HepG2 (cell line): ENCODE measurements around the gene TMPRSS7. TPM values are rescaled to one million over a fixed set of nuclear protein-coding genes. Genes with fewer than 3 reads are reported as not detected.

Source experiments
- ATAC-seq: fragments of 200-7000 bp; cut with Tn5 transposase; 3 replicates; pipeline ENCODE4 v1.9.1; 2020; ENCODE audit warnings: mild to moderate bottlenecking, moderate library complexity
- BruUV-seq: library from RNA; stranded (reverse); fragments of 400-500 nt; replicated peaks from 2 replicates; lab custom pipeline; 2021; lab: Mats Ljungman, UMichigan
- CTCF ChIA-PET: fragments of 300-600 bp; formaldehyde crosslinking; extraction: SDS; loops from one replicate; lab custom pipeline; 2021; ENCODE audit warnings: low total read pairs, inconsistent platforms, low intra/inter-chr PET ratio; lab: Yijun Ruan, JAX
- POLR2A ChIA-PET: fragments of 350-600 bp; sonication (Branson Sonifier 250); formaldehyde crosslinking; loops from one replicate; lab custom pipeline; 2020; ENCODE audit warnings: antibody characterized with exemption, inconsistent platforms; lab: Yijun Ruan, JAX
- DNase-seq: peaks from one replicate; pipeline ENCODE4 v3.0.0-alpha.2; 2015; ENCODE audit warnings: low spot score
- FAIRE-seq: peaks from 3 replicates; lab custom pipeline; 2011; peaks lifted over from hg19 to GRCh38; lab: Jason Lieb, UNC
- H2AFZ ChIP-seq: one replicate; pipeline ENCODE4 v1.6.1; 2011; ENCODE audit warnings: low read length, inconsistent platforms
- H3K27ac ChIP-seq: fragments of 300-600 bp; 3 replicates; pipeline ENCODE4 v1.8.0; 2011; ENCODE audit warnings: mixed run types, mild to moderate bottlenecking, mixed read lengths, low read length, inconsistent platforms; ENCODE audit not compliant: insufficient read depth; ENCODE audit errors: extremely low read length
- H3K27me3 ChIP-seq, 2 experiments: fragments of 200-600 bp in 1 of 2; 2 replicates in 1 of 2; 3 replicates in 1 of 2; pipeline versions ENCODE4 v1.6.0 to v1.8.0; 2011; ENCODE audit warnings: low read length in 2 of 2, mild to moderate bottlenecking in 2 of 2, moderate library complexity in 2 of 2, inconsistent platforms in 1 of 2; ENCODE audit not compliant: insufficient read depth in 2 of 2, control insufficient read depth in 1 of 2
- H3K36me3 ChIP-seq, 2 experiments: fragments of 200-600 bp in 1 of 2; replicated peaks in 1 of 2; 2 replicates in 1 of 2; 3 replicates in 1 of 2; pipeline versions ENCODE4 v1.5.1 to v1.8.0; 2011; ENCODE audit warnings: low read length in 2 of 2, inconsistent platforms in 1 of 2; ENCODE audit not compliant: insufficient read depth in 2 of 2, control insufficient read depth in 1 of 2
- H3K4me1 ChIP-seq: 2 replicates; pipeline ENCODE4 v1.5.1; 2012; ENCODE audit warnings: low read length, inconsistent platforms; ENCODE audit not compliant: insufficient read depth
- H3K4me2 ChIP-seq: 2 replicates; pipeline ENCODE4 v1.6.0; 2011; ENCODE audit warnings: low read depth, low read length, inconsistent platforms
- H3K4me3 ChIP-seq, 3 experiments: fragments of 200-600 bp in 1 of 3; sonication (generic), shearing (Covaris generic) in 1 of 3; replicated peaks in 1 of 3; 2 replicates each; pipeline ENCODE4 v1.5.1; 2011 to 2016; ENCODE audit warnings: low read length in 3 of 3, inconsistent platforms in 2 of 3, low read depth in 2 of 3, mild to moderate bottlenecking in 2 of 3, control low read depth in 1 of 3, mixed read lengths in 1 of 3; ENCODE audit not compliant: insufficient read depth in 1 of 3
- H3K79me2 ChIP-seq: one replicate; pipeline ENCODE4 v1.6.1; 2011; ENCODE audit warnings: low read length, inconsistent platforms; ENCODE audit not compliant: insufficient read depth
- H3K9ac ChIP-seq: 2 replicates; pipeline ENCODE4 v1.6.0; 2011; ENCODE audit warnings: mild to moderate bottlenecking, low read depth, low read length, inconsistent platforms; ENCODE audit not compliant: insufficient read depth
- H3K9me3 ChIP-seq: 2 replicates; pipeline ENCODE4 v1.5.1; 2012; ENCODE audit warnings: mild to moderate bottlenecking, low read length
- H4K20me1 ChIP-seq: 2 replicates; pipeline ENCODE4 v1.6.0; 2011; ENCODE audit warnings: inconsistent platforms, mild to moderate bottlenecking, low read length, moderate library complexity; ENCODE audit not compliant: insufficient read depth
- ATF7 ChIP-seq, 2 experiments: fragments of 450-650 bp in 1 of 2; sonication (generic) in 1 of 2; formaldehyde crosslinking in 1 of 2; IDR thresholded peaks; 2 replicates each; pipeline versions ENCODE4 v1.4.0 to v1.6.1; 2016 to 2020; ENCODE audit warnings: antibody characterized with exemption in 1 of 2, mild to moderate bottlenecking in 1 of 2, missing genetic modification reagents in 1 of 2
- BCL6 ChIP-seq: IDR thresholded peaks from 2 replicates; pipeline ENCODE4 v1.6.1; 2016; ENCODE audit warnings: missing genetic modification reagents, missing compliant biosample characterization
- EZH2 ChIP-seq: conservative IDR thresholded peaks from 2 replicates; pipeline ENCODE4 v1.6.1; 2012; ENCODE audit warnings: mild to moderate bottlenecking, low read depth, low read length, moderate library complexity
- HDAC6 ChIP-seq: fragments of 200-600 bp; sonication (generic); IDR thresholded peaks from 2 replicates; pipeline ENCODE4 v1.7.0; 2017; ENCODE audit warnings: mild to moderate bottlenecking, antibody characterized with exemption, low read length, low read depth
- MAF1 ChIP-seq: sonication (generic); formaldehyde crosslinking; IDR thresholded peaks from 2 replicates; pipeline ENCODE4 v1.5.0; 2020; ENCODE audit warnings: missing genetic modification reagents, borderline replicate concordance
- MBNL3 ChIP-seq: fragments of 250-450 bp; sonication (Bioruptor Pico); conservative IDR thresholded peaks from 2 replicates; pipeline ENCODE4 v1.8.0; 2022; ENCODE audit warnings: mild to moderate bottlenecking, inconsistent platforms
- NCOR1 ChIP-seq: fragments of 200-600 bp; sonication (generic); IDR thresholded peaks from 2 replicates; pipeline ENCODE4 v1.7.0; 2017; ENCODE audit warnings: antibody characterized with exemption, low read length, borderline replicate concordance
- NRL ChIP-seq: sonication (generic); formaldehyde crosslinking; IDR thresholded peaks from 2 replicates; pipeline ENCODE4 v1.5.0; 2020; ENCODE audit warnings: missing genetic modification reagents, mild to moderate bottlenecking, moderate library complexity, borderline replicate concordance
- POLR2AphosphoS5 ChIP-seq: IDR thresholded peaks from 2 replicates; pipeline ENCODE4 v1.6.1; 2012; ENCODE audit warnings: low read depth, low read length
- SP4 ChIP-seq: sonication (generic); formaldehyde crosslinking; IDR thresholded peaks from 2 replicates; pipeline ENCODE4 v1.8.1; 2023; ENCODE audit warnings: mild to moderate bottlenecking, missing genetic modification reagents
- SYNCRIP ChIP-seq: fragments of 200-400 bp; formaldehyde crosslinking; IDR thresholded peaks from 2 replicates; pipeline ENCODE4 v1.6.1; 2018; ENCODE audit warnings: mild to moderate bottlenecking, low read depth, low read length; ENCODE audit not compliant: insufficient read depth
- TP53 ChIP-seq: sonication (generic); formaldehyde crosslinking; conservative IDR thresholded peaks from 2 replicates; pipeline ENCODE4 v1.4.0; 2020; ENCODE audit warnings: missing genetic modification reagents
- UBTF ChIP-seq: sonication (generic); formaldehyde crosslinking; IDR thresholded peaks from 2 replicates; pipeline ENCODE4 v1.4.0; 2020; ENCODE audit warnings: mild to moderate bottlenecking, missing genetic modification reagents
- ZNF282 ChIP-seq: fragments of 450-650 bp; IDR thresholded peaks from 2 replicates; pipeline ENCODE4 v1.6.1; 2018; ENCODE audit not compliant: partially characterized antibody
- ZNF460 ChIP-seq: sonication (generic); formaldehyde crosslinking; IDR thresholded peaks from 2 replicates; pipeline ENCODE4 v1.5.1; 2020; ENCODE audit warnings: missing genetic modification reagents, mild to moderate bottlenecking, borderline replicate concordance
- ZNF746 ChIP-seq: sonication (generic); formaldehyde crosslinking; IDR thresholded peaks from 2 replicates; pipeline ENCODE4 v1.8.0; 2022; ENCODE audit warnings: mild to moderate bottlenecking, missing genetic modification reagents
- ZNF850 ChIP-seq: sonication (generic); formaldehyde crosslinking; conservative IDR thresholded peaks from 2 replicates; pipeline ENCODE4 v1.9.0; 2021; ENCODE audit warnings: mild to moderate bottlenecking, missing genetic modification reagents
- ZSCAN21 ChIP-seq: sonication (generic); formaldehyde crosslinking; IDR thresholded peaks from 2 replicates; pipeline ENCODE4 v1.8.0; 2022; ENCODE audit warnings: mild to moderate bottlenecking, missing genetic modification reagents, moderate library complexity, borderline replicate concordance
- WGBS: methylation state at CpG from one replicate; pipeline ENCODE4 v1.1.6; 2017; ENCODE audit warnings: low lambda C conversion rate; 5-methylcytosine and 5-hydroxymethylcytosine counted together
- in situ Hi-C: cut with HindIII; loops from 2 replicates; pipeline ENCODE4 v1.10.0; 2017; ENCODE audit warnings: low pct_unique_long_range_greater_than_20kb; ENCODE audit not compliant: extremely low pct_ligation_motif_present
- intact Hi-C: fragments of 100-400 bp; cut with micrococcal nuclease; formaldehyde crosslinking; loops from one replicate; pipeline ENCODE4 v1.10.0; 2022; ENCODE audit not compliant: unreplicated experiment
- polyA plus RNA-seq, 8 experiments: library from polyadenylated mRNA; depleted of rRNA in 3 of 8; stranded (reverse) in 7 of 8; unstranded in 1 of 8; fragments of >200 nt; fragmentation: Illumina TruSeq in 4 of 8; extraction: Trizol in 4 of 8; gene quantifications; 2 replicates each; pipeline versions ENCODE4 v1.2.1 to v1.2.3, GENCODE V29; 2011 to 2016; ENCODE audit warnings: low read depth in 4 of 8, missing spikeins in 1 of 8, mixed read lengths in 1 of 8; ENCODE audit not compliant: insufficient read depth in 1 of 8
- total RNA-seq, 5 experiments: library from RNA; depleted of rRNA; stranded (reverse); fragments of >200 nt; fragmentation: Illumina TruSeq; extraction: Trizol; gene quantifications; 2 replicates each; pipeline ENCODE4 v1.2.3, GENCODE V29; 2016; ENCODE audit warnings: low read depth in 1 of 5

TMPRSS7 gene
- total and polyA plus RNA-seq, 2 of the 13 experiments (the other 11 are each of a cell fraction or from before 2014, with no cell fraction given): not detected

GRCh38 chr3:112027142-112027541, 7.4 kb upstream of the TMPRSS7 start:
- DNase-seq (no peak), FAIRE-seq (no peak), ATAC-seq (no peak)
- H2AFZ ChIP-seq: no peak overlapping the region
- no peak overlapping the region for H3K4me3 ChIP-seq
- peaks cover 2 to 3% of the 10 kb centered on the region in 2 experiments; a peak in 2 of 5 replicates for H3K27me3 ChIP-seq
- WGBS: 34% methylated on average over 4 of the region's 4 CpGs
- in situ Hi-C loops: no loop called here
- ChIA-PET CTCF (no interaction called here), POLR2A (no interaction called here)
- H3K36me3 ChIP-seq: no peaks in the 10 kb centered on the region
- no peaks in the 10 kb centered on the region for H3K4me1 ChIP-seq
- H3K9me3 ChIP-seq: no peaks in the 10 kb centered on the region
- H3K79me2 ChIP-seq: no peaks in the 10 kb centered on the region
- H3K4me2 ChIP-seq: no peak overlapping the region
- intact Hi-C loops: no loop called here
- BruUV-seq: no TSS peak
- H3K9ac ChIP-seq: no peak overlapping the region
- H3K27ac ChIP-seq: no peak overlapping the region
- no peak for TF ChIP-seq EZH2
- no peak for TF ChIP-seq ZNF746 (CRISPR knock-in tag)
- TF ChIP-seq UBTF (CRISPR knock-in tag): no peak
- TF ChIP-seq MBNL3 (CRISPR knock-in tag): no peak
- no peak for TF ChIP-seq TP53
- no peak for TF ChIP-seq ZSCAN21
- no peak for TF ChIP-seq SYNCRIP
- TF ChIP-seq HDAC6: no peak
- TF ChIP-seq ZNF850 (CRISPR knock-in tag): no peak
- no peak for TF ChIP-seq ZNF460 (CRISPR knock-in tag)
- no peak for TF ChIP-seq BCL6 (CRISPR knock-in tag)
- no peak for TF ChIP-seq MAF1
- no peak for TF ChIP-seq ATF7 (IDR thresholded peaks at IDR 0.05)
- TF ChIP-seq ATF7 (CRISPR knock-in tag; IDR thresholded peaks at IDR 0.05): no peak
- TF ChIP-seq POLR2AphosphoS5: no peak
- no peak for TF ChIP-seq NCOR1
- TF ChIP-seq ZNF282: no peak
- no peak for TF ChIP-seq NRL
- TF ChIP-seq SP4: no peak
- TF ChIP-seq, all 625 proteins: peak for 0
- H4K20me1 ChIP-seq: no peaks in the 10 kb centered on the region
